ENCODE data around the gene CS.

DNA sequence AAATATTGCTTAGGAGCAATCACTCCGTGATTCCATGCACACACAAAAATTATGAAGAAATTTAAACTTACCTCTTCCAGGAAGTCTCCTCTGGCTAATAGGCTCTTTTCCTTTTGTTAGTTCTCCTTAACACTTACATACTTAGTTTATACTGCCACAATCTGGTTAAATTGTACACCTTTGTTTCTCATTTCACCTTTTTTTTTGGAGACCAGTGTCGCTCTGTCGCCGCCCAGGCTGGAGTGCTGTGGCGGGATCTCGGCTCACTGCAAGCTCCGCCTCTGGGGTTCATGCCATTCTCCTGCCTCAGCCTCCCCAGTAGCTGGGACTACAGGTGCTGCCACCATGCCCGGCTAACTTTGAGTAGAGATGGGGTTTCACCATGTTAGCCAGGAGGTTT lies 39.8 kb downstream of the CS start:
- no peak for TF ChIP-seq POLR2A (IDR thresholded peaks at IDR 0.05; ENCODE audit: extremely low read depth, insufficient read length)
- TF ChIP-seq, protein P1, sequence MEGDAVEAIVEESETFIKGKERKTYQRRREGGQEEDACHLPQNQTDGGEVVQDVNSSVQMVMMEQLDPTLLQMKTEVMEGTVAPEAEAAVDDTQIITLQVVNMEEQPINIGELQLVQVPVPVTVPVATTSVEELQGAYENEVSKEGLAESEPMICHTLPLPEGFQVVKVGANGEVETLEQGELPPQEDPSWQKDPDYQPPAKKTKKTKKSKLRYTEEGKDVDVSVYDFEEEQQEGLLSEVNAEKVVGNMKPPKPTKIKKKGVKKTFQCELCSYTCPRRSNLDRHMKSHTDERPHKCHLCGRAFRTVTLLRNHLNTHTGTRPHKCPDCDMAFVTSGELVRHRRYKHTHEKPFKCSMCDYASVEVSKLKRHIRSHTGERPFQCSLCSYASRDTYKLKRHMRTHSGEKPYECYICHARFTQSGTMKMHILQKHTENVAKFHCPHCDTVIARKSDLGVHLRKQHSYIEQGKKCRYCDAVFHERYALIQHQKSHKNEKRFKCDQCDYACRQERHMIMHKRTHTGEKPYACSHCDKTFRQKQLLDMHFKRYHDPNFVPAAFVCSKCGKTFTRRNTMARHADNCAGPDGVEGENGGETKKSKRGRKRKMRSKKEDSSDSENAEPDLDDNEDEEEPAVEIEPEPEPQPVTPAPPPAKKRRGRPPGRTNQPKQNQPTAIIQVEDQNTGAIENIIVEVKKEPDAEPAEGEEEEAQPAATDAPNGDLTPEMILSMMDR (IDR thresholded peaks at IDR 0.05; ENCODE audit: low read depth, low read length): no peak
- TF ChIP-seq, protein P2, sequence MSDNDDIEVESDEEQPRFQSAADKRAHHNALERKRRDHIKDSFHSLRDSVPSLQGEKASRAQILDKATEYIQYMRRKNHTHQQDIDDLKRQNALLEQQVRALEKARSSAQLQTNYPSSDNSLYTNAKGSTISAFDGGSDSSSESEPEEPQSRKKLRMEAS (IDR thresholded peaks at IDR 0.05; ENCODE audit: low read depth, low read length): no peak

Measured in NB4 (cell line).